ENCODE measurements around the gene COX19. TPM values are rescaled to one million over a fixed set of nuclear protein-coding genes. Genes with fewer than 3 reads are reported as not detected.

Gene COX19
- total RNA-seq, 2 donors from 2014 or later = 7.2 to 18.1 TPM

- DNase-seq (ENCODE audit: low spot score) = no peak
- H3K27me3 ChIP-seq (replicated peaks; ENCODE audit: insufficient read depth) = no peaks in the 10 kb centered on the region
- H3K36me3 ChIP-seq = peaks cover 2% of the 10 kb centered on the region
- no peak for TF ChIP-seq CTCF (IDR thresholded peaks at IDR 0.05)
- no peak overlapping the region for H3K4me3 ChIP-seq
- H3K4me1 ChIP-seq (ENCODE audit: control insufficient read depth in 1 of 2, low read depth in 2 of 2) = no peaks in the 10 kb centered on the region
- H3K27ac ChIP-seq = no peak overlapping the region
- no peaks in the 10 kb centered on the region for H3K9me3 ChIP-seq
- ATAC-seq (ENCODE audit: insufficient number of reproducible peaks, low FRiP score, low read depth) = no peak
Observed at GRCh38 chr7:991729-992656, 16.6 kb upstream of the COX19 start.

- H3K27me3 ChIP-seq (replicated peaks; ENCODE audit: insufficient read depth) = no peaks in the 10 kb centered on the region
- DNase-seq (ENCODE audit: low spot score) = no peak
- no peaks in the 10 kb centered on the region for H3K4me1 ChIP-seq (ENCODE audit: control insufficient read depth in 1 of 2, low read depth in 2 of 2)
- no peaks in the 10 kb centered on the region for H3K9me3 ChIP-seq
- no peak overlapping the region for H3K27ac ChIP-seq
- H3K36me3 ChIP-seq = no peaks in the 10 kb centered on the region
- TF ChIP-seq CTCF (IDR thresholded peaks at IDR 0.05) = no peak
- ATAC-seq (ENCODE audit: insufficient number of reproducible peaks, low FRiP score, low read depth) = no peak
- H3K4me3 ChIP-seq = no peak overlapping the region
Observed at GRCh38 chr7:990933-991728, 15.8 kb upstream of the COX19 start.

GRCh38 chr7:990352-990932 lies 15.1 kb upstream of the COX19 start:
- ATAC-seq (ENCODE audit: insufficient number of reproducible peaks, low FRiP score, low read depth) (no peak), DNase-seq (ENCODE audit: low spot score) (no peak)
- Histone ChIP-seq H3K4me1 (ENCODE audit: control insufficient read depth in 1 of 2, low read depth in 2 of 2) (no peaks in the 10 kb centered on the region), H3K36me3 (no peaks in the 10 kb centered on the region), H3K27me3 (replicated peaks; ENCODE audit: insufficient read depth) (no peaks in the 10 kb centered on the region), H3K4me3 (no peak overlapping the region), H3K27ac (no peak overlapping the region), H3K9me3 (no peaks in the 10 kb centered on the region)
- TF ChIP-seq CTCF (IDR thresholded peaks at IDR 0.05) = no peak

- ATAC-seq (ENCODE audit: insufficient number of reproducible peaks, low FRiP score, low read depth) = no peak
- no peak for TF ChIP-seq CTCF (IDR thresholded peaks at IDR 0.05)
- Histone ChIP-seq H3K9me3 (no peaks in the 10 kb centered on the region), H3K4me3 (no peak overlapping the region), H3K4me1 (ENCODE audit: control insufficient read depth in 1 of 2, low read depth in 2 of 2) (no peaks in the 10 kb centered on the region), H3K27me3 (replicated peaks; ENCODE audit: insufficient read depth) (no peaks in the 10 kb centered on the region), H3K27ac (no peak overlapping the region), H3K36me3 (no peaks in the 10 kb centered on the region)
- no peak for DNase-seq (ENCODE audit: low spot score)
Observed at GRCh38 chr7:988963-989529, 13.7 kb upstream of the COX19 start.

All from thoracic aorta (tissue), 2 donors.